GM12878 (cell line): ENCODE results near the gene TOX2.

ENCODE experiments used
- BACH1 ChIP-seq: fragments of 450-650 bp; IDR thresholded peaks from 2 replicates; pipeline ENCODE4 v1.6.1; 2017; ENCODE audit warnings: mild to moderate bottlenecking, borderline replicate concordance
- CREB1 ChIP-seq: IDR thresholded peaks from 2 replicates; pipeline ENCODE4 v1.6.1; 2012; ENCODE audit warnings: low read depth, mild to moderate bottlenecking, inconsistent platforms
- CREM ChIP-seq: IDR thresholded peaks from 2 replicates; pipeline ENCODE4 v1.6.1; 2014; ENCODE audit warnings: antibody characterized with exemption, low read depth
- SP1 ChIP-seq: IDR thresholded peaks from one replicate; pipeline ENCODE4 v1.6.1; 2011; ENCODE audit warnings: low read depth, low read length
- SRF ChIP-seq, 2 experiments: IDR thresholded peaks; 2 replicates each; pipeline ENCODE4 v1.6.1; 2011; ENCODE audit warnings: low read depth in 2 of 2, low read length in 2 of 2, mild to moderate bottlenecking in 1 of 2, moderate library complexity in 1 of 2
- TF ChIP-seq, protein P1 (sequence below): IDR thresholded peaks from 2 replicates; pipeline ENCODE4 v1.6.1; 2011; ENCODE audit warnings: low read depth, mild to moderate bottlenecking, low read length, moderate library complexity, borderline replicate concordance; ENCODE audit errors: extremely low read depth

DNA sequence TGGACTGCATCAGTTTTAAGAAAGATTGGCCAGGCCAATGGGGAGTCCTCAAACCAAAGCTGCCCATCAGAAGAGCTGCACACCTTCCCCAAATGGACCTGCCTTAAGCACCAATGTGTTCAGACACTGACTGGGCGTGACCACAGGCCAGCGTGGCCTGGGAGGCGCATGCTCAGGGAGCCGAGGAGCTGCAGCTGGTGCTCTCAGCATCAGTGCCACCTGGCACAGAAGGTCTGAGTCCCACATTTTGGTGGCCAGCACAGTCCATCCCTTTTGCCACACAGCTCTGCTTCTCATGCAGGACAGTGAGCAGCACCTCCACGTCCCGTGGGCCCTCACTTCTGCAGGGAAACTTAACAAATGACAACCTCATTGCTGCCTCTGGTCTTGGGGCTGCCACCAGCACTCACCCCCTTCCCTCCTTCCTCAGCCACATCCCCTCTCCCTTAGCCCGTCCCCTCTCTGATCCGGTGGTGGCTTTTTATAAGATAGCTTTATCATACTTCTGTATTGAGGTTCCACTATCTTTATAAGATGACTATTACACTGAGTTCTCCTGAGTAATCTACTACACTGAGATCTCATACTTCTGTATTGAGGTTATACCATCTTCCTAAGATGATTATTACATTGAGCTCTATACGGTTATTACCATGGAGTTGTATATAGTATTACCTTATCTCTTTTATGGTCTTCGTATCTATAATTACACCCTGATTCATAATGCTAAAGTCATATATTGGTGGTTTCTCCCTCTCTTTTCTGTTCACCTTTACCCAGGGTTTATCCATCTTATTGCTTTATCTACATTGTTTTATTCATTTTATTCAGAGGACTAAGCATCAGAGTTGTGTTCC lies 109.1 kb downstream of the TOX2 start:
- no peak for TF ChIP-seq SP1
- no peak for TF ChIP-seq CREB1
- TF ChIP-seq BACH1, result no peak
- TF ChIP-seq, protein P1, sequence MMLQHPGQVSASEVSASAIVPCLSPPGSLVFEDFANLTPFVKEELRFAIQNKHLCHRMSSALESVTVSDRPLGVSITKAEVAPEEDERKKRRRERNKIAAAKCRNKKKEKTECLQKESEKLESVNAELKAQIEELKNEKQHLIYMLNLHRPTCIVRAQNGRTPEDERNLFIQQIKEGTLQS, result no peak
- TF ChIP-seq CREM, result no peak
- TF ChIP-seq SRF (IDR thresholded peaks at IDR 0.05; ENCODE audit: low read depth in 2 of 2, low read length in 2 of 2), result no peak
